Keratinocyte (primary cell): ENCODE results near the gene NUBP2.

Experiments
- CTCF ChIP-seq, 3 experiments: IDR thresholded peaks in 1 of 3; conservative IDR thresholded peaks in 1 of 3; optimal IDR thresholded peaks in 1 of 3; 2 replicates in 2 of 3; 3 replicates in 1 of 3; pipeline versions ENCODE3 to v1.5.1; 2011; ENCODE audit warnings: low read length in 3 of 3, mild to moderate bottlenecking in 3 of 3, moderate library complexity in 2 of 3, control low read depth in 1 of 3, inconsistent platforms in 1 of 3; ENCODE audit not compliant: insufficient read depth in 2 of 3; ENCODE audit errors: extremely low read depth in 1 of 3
- EZH2 ChIP-seq: IDR thresholded peaks from one replicate; pipeline ENCODE4 v1.6.1; 2012; ENCODE audit warnings: inconsistent platforms, mild to moderate bottlenecking, low read length, moderate library complexity

GRCh38 chr16:1822801-1823200, 40.0 kb downstream of the NUBP2 start:
- TF ChIP-seq CTCF (optimal IDR thresholded peaks at IDR 0.05 in 1 of 3, IDR thresholded peaks at IDR 0.05 in 1 of 3, conservative IDR thresholded peaks at IDR 0.05 in 1 of 3; ENCODE audit: extremely low read depth in 1 of 3, insufficient read depth in 2 of 3, low read length in 3 of 3) (no peak), EZH2 (no peak)
